ENCODE measurements around the gene BMP8A.

BMP8A gene

GRCh38 chr1:39564941-39565340, 73.5 kb downstream of the BMP8A start:
- Histone ChIP-seq H4K20me1 (ENCODE audit: insufficient read depth, low read length, poor library complexity, severe bottlenecking) (peaks cover 49% of the 10 kb centered on the region), H3K4me2 (ENCODE audit: low read depth, low read length, poor library complexity, severe bottlenecking) (no peak overlapping the region), H3K4me1 (ENCODE audit: insufficient read depth, low read length, poor library complexity, severe bottlenecking) (no peaks in the 10 kb centered on the region), H3K9me3 (ENCODE audit: insufficient read depth, low read depth, low read length) (no peaks in the 10 kb centered on the region), H3K36me3 (ENCODE audit: insufficient read depth, low read length) (peaks cover 97% of the 10 kb centered on the region), H3K27me3 (ENCODE audit: insufficient read depth, low read length, poor library complexity, severe bottlenecking) (no peaks in the 10 kb centered on the region), H3K79me2 (ENCODE audit: insufficient read depth, low read length) (peaks cover 35% of the 10 kb centered on the region), H3K4me3 (ENCODE audit: low read length, poor library complexity, severe bottlenecking) (no peak overlapping the region), H3F3A (ENCODE audit: low read depth) (peaks cover 3% of the 10 kb centered on the region; the same call in 1 of the 2 replicates), H3K9ac (ENCODE audit: low read depth, low read length, poor library complexity, severe bottlenecking) (no peak overlapping the region), H3K9me2 (replicated peaks; ENCODE audit: low read depth, low read length) (no peaks in the 10 kb centered on the region), H2AFZ (ENCODE audit: low read length) (no peak overlapping the region)
- TF ChIP-seq CTCF (conservative IDR thresholded peaks at IDR 0.05; ENCODE audit: low read length): no peak
- no peak for TF ChIP-seq EZH2phosphoT487 (IDR thresholded peaks at IDR 0.05; ENCODE audit: borderline replicate concordance)

GRCh38 chr1:39566441-39567137, 75.2 kb downstream of the BMP8A start:
- TF ChIP-seq CTCF (conservative IDR thresholded peaks at IDR 0.05; ENCODE audit: low read length) (no peak), EZH2phosphoT487 (IDR thresholded peaks at IDR 0.05; ENCODE audit: borderline replicate concordance) (no peak)
- H3K4me3 ChIP-seq (ENCODE audit: low read length, poor library complexity, severe bottlenecking): no peak overlapping the region

GRCh38 chr1:39567302-39567701, 75.9 kb downstream of the BMP8A start:
- no peak for TF ChIP-seq CTCF (conservative IDR thresholded peaks at IDR 0.05; ENCODE audit: low read length)
- TF ChIP-seq EZH2phosphoT487 (IDR thresholded peaks at IDR 0.05; ENCODE audit: borderline replicate concordance): no peak
- H4K20me1 ChIP-seq (ENCODE audit: insufficient read depth, low read length, poor library complexity, severe bottlenecking): peaks cover 72% of the 10 kb centered on the region
- no peaks in the 10 kb centered on the region for H3K9me3 ChIP-seq (ENCODE audit: insufficient read depth, low read depth, low read length)
- H3K9ac ChIP-seq (ENCODE audit: low read depth, low read length, poor library complexity, severe bottlenecking): no peak overlapping the region
- H3F3A ChIP-seq (ENCODE audit: low read depth): no peaks in the 10 kb centered on the region
- peaks cover 97% of the 10 kb centered on the region for H3K36me3 ChIP-seq (ENCODE audit: insufficient read depth, low read length)
- H3K4me3 ChIP-seq (ENCODE audit: low read length, poor library complexity, severe bottlenecking): no peak overlapping the region
- peaks cover 59% of the 10 kb centered on the region for H3K79me2 ChIP-seq (ENCODE audit: insufficient read depth, low read length)
- no peaks in the 10 kb centered on the region for H3K27me3 ChIP-seq (ENCODE audit: insufficient read depth, low read length, poor library complexity, severe bottlenecking)
- H3K4me2 ChIP-seq (ENCODE audit: low read depth, low read length, poor library complexity, severe bottlenecking): no peak overlapping the region
- peaks cover 22% of the 10 kb centered on the region for H3K4me1 ChIP-seq (ENCODE audit: insufficient read depth, low read length, poor library complexity, severe bottlenecking)
- H2AFZ ChIP-seq (ENCODE audit: low read length): no peak overlapping the region
- H3K9me2 ChIP-seq (replicated peaks; ENCODE audit: low read depth, low read length): no peaks in the 10 kb centered on the region

More at GRCh38 chr1:39566441-39567137, 75.2 kb downstream of the BMP8A start:
- Histone ChIP-seq H4K20me1 (ENCODE audit: insufficient read depth, low read length, poor library complexity, severe bottlenecking) (peaks cover 65% of the 10 kb centered on the region), H2AFZ (ENCODE audit: low read length) (no peak overlapping the region), H3K9ac (ENCODE audit: low read depth, low read length, poor library complexity, severe bottlenecking) (no peak overlapping the region), H3K36me3 (ENCODE audit: insufficient read depth, low read length) (peaks cover 97% of the 10 kb centered on the region), H3K9me3 (ENCODE audit: insufficient read depth, low read depth, low read length) (no peaks in the 10 kb centered on the region), H3K27me3 (ENCODE audit: insufficient read depth, low read length, poor library complexity, severe bottlenecking) (no peaks in the 10 kb centered on the region), H3K9me2 (replicated peaks; ENCODE audit: low read depth, low read length) (no peaks in the 10 kb centered on the region), H3K79me2 (ENCODE audit: insufficient read depth, low read length) (peaks cover 52% of the 10 kb centered on the region), H3K4me2 (ENCODE audit: low read depth, low read length, poor library complexity, severe bottlenecking) (no peak overlapping the region), H3F3A (ENCODE audit: low read depth) (no peaks in the 10 kb centered on the region; the same call in 1 of the 2 replicates), H3K4me1 (ENCODE audit: insufficient read depth, low read length, poor library complexity, severe bottlenecking) (peaks cover 15% of the 10 kb centered on the region)
